HUES6 (cell line): ENCODE measurements around the gene SRRM1.

Experiments used
- H3K27ac ChIP-seq: 2 replicates; pipeline ENCODE4 v1.7.0; 2013; ENCODE audit warnings: low read depth, mild to moderate bottlenecking, low read length, inconsistent platforms
- H3K27me3 ChIP-seq: 2 replicates; pipeline ENCODE4 v1.6.1; 2013; ENCODE audit warnings: low read length; ENCODE audit not compliant: control insufficient read depth, insufficient read depth
- H3K36me3 ChIP-seq: 2 replicates; pipeline ENCODE4 v1.6.1; 2013; ENCODE audit warnings: low read length; ENCODE audit not compliant: control insufficient read depth, insufficient read depth
- H3K4me1 ChIP-seq: 2 replicates; pipeline ENCODE4 v1.6.1; 2013; ENCODE audit warnings: low read length; ENCODE audit not compliant: control insufficient read depth, insufficient read depth
- H3K4me3 ChIP-seq: 2 replicates; pipeline ENCODE4 v1.5.1; 2013; ENCODE audit warnings: low read depth, low read length
- H3K9ac ChIP-seq: one replicate; pipeline ENCODE4 v1.6.1; 2013; ENCODE audit warnings: mild to moderate bottlenecking, low read length
- H3K9me3 ChIP-seq: 2 replicates; pipeline ENCODE4 v1.6.1; 2013; ENCODE audit warnings: low read depth, low read length; ENCODE audit not compliant: control insufficient read depth, insufficient read depth

The SRRM1 gene

GRCh38 chr1:24621121-24621520 lies 22.0 kb upstream of the SRRM1 start:
- no peak overlapping the region for H3K27ac ChIP-seq
- no peaks in the 10 kb centered on the region for H3K27me3 ChIP-seq
- H3K9me3 ChIP-seq, result no peaks in the 10 kb centered on the region
- H3K9ac ChIP-seq, result no peak overlapping the region
- no peaks in the 10 kb centered on the region for H3K36me3 ChIP-seq
- H3K4me1 ChIP-seq, result no peaks in the 10 kb centered on the region
- H3K4me3 ChIP-seq, result no peak overlapping the region

DNA sequence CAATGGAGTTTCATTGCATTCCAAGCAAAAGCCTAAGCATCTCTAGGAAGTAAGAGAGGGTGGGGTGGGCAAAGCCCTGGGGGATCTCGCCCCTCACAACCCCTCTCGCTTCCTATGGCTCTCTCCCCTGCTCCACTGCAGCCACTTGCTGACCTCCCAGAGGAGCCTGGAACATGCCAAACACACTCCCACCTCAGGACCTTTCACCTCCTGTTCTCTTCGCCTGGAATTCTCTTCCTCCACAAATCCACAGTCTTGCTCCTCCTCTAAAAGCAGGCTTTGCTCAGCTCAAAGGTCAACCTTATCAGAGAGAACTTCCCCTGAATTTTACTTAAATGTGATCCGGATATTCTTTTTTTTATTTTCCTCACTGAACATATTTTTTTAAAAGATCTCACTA lies 20.9 kb upstream of the SRRM1 start:
- Histone ChIP-seq H3K4me1 (no peaks in the 10 kb centered on the region), H3K27me3 (no peaks in the 10 kb centered on the region), H3K9me3 (no peaks in the 10 kb centered on the region), H3K4me3 (no peak overlapping the region), H3K9ac (no peak overlapping the region), H3K36me3 (no peaks in the 10 kb centered on the region), H3K27ac (no peak overlapping the region)

DNA sequence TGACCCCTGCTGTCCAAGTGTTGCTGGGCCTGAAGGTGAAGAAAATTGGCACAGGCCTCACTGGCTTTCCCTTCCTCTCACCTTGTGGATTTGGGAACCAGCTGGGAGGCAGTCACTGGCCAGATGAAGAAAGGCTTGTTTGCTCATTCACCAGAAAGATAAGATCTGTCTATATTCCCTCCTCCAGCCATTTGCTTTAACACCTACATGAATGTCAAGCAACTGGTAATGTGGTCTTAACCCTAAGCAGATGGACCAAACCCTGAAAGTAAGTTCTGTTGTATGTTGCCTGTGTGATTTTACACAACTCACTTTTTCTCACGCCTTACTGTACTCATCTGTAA lies 10.3 kb upstream of the SRRM1 start:
- H3K9ac ChIP-seq, result no peak overlapping the region
- no peak overlapping the region for H3K4me3 ChIP-seq
- H3K9me3 ChIP-seq, result no peaks in the 10 kb centered on the region
- H3K4me1 ChIP-seq, result peaks cover 10% of the 10 kb centered on the region; the same call in 1 of the 2 replicates
- H3K27ac ChIP-seq, result no peak overlapping the region
- no peaks in the 10 kb centered on the region for H3K36me3 ChIP-seq
- no peaks in the 10 kb centered on the region; the same call in 1 of the 2 replicates for H3K27me3 ChIP-seq

GRCh38 chr1:24635195-24635843 lies 7.8 kb upstream of the SRRM1 start:
- Histone ChIP-seq H3K4me1 (peaks cover 10% of the 10 kb centered on the region; the same call in 1 of the 2 replicates), H3K27me3 (no peaks in the 10 kb centered on the region; the same call in 1 of the 2 replicates), H3K9me3 (no peaks in the 10 kb centered on the region), H3K9ac (no peak overlapping the region), H3K4me3 (no peak overlapping the region), H3K36me3 (no peaks in the 10 kb centered on the region), H3K27ac (no peak overlapping the region)

GRCh38 chr1:24636661-24637357 lies 6.3 kb upstream of the SRRM1 start:
- Histone ChIP-seq H3K4me3 (no peak overlapping the region), H3K27me3 (no peaks in the 10 kb centered on the region; the same call in 1 of the 2 replicates), H3K9me3 (no peaks in the 10 kb centered on the region), H3K27ac (no peak overlapping the region), H3K9ac (no peak overlapping the region), H3K4me1 (peaks cover 15% of the 10 kb centered on the region), H3K36me3 (no peaks in the 10 kb centered on the region)

DNA sequence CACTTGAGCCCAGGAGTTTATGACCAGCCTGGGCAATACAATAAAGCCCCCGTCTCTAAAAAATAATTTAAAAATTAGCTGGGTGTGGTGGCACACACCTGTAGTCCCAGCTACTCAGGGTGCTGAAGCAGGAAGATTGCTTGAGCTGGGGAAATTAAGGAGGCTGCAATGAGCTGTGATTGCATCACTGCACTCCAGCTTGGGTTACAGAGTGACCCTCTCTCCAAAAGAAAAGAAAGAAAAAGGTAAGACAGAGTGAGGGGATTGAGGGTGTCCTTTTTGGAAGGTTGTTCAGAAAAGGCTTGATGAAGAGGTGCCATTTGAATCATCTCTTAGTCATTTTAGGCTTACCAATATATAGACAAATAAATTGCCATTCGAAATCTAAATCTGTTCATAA lies 4.0 kb upstream of the SRRM1 start:
- Histone ChIP-seq H3K4me3 (no peak overlapping the region), H3K4me1 (peaks cover 5% of the 10 kb centered on the region), H3K9ac (no peak overlapping the region), H3K9me3 (no peaks in the 10 kb centered on the region), H3K27me3 (no peaks in the 10 kb centered on the region; the same call in 1 of the 2 replicates), H3K36me3 (no peaks in the 10 kb centered on the region; the same call in 1 of the 2 replicates), H3K27ac (no peak overlapping the region)

DNA sequence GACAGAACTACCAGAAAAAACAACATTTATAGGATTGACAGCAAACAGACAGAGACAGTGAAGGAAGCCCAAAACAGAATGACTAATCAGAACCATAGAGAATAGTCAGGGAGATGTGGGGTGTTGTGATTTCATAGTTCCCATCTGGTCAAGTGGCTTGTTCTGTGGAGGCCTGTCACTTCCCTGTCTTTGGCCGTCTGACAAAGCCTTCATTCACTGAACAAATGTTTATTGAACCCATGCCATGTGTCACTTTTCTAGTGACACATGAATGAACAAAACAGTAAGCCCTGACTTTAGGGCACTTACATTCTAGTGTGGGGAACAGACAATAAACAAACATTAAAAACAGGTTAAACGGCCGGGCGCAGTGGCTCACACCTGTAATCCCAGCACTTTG lies 3.2 kb upstream of the SRRM1 start:
- no peaks in the 10 kb centered on the region for H3K9me3 ChIP-seq
- H3K9ac ChIP-seq, result no peak overlapping the region
- H3K4me3 ChIP-seq, result no peak overlapping the region
- H3K27me3 ChIP-seq, result no peaks in the 10 kb centered on the region; the same call in 1 of the 2 replicates
- H3K27ac ChIP-seq, result no peak overlapping the region
- peaks cover 10% of the 10 kb centered on the region for H3K4me1 ChIP-seq
- peaks cover under 1% of the 10 kb centered on the region for H3K36me3 ChIP-seq

DNA sequence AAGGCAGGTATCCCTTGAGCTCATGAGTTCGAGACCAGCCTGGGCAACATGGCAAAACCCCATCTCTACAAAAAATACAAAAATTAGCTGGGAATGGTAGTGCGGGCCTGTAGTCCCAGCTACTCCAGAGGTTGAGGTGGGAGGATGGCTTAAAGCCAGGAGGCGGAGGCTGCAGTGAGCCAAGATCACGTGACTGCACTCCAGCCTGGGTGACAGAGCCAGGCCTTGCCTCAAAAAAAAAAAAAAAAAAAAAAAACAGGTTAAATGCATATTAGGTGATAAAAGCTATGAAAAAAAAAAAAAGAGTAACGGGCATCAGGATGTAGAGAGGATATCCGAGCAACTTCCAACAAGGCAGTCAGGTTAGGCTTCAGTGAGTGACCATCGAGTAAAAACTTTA lies 2.8 kb upstream of the SRRM1 start:
- Histone ChIP-seq H3K4me3 (no peak overlapping the region), H3K27ac (no peak overlapping the region), H3K4me1 (peaks cover 13% of the 10 kb centered on the region), H3K9ac (no peak overlapping the region), H3K27me3 (no peaks in the 10 kb centered on the region; the same call in 1 of the 2 replicates), H3K9me3 (no peaks in the 10 kb centered on the region), H3K36me3 (peaks cover 5% of the 10 kb centered on the region)

- Histone ChIP-seq H3K4me1 (peaks cover 13% of the 10 kb centered on the region), H3K9me3 (no peaks in the 10 kb centered on the region), H3K4me3 (peak overlapping the region; percentile 99), H3K36me3 (peaks cover 19% of the 10 kb centered on the region), H3K27me3 (no peaks in the 10 kb centered on the region; the same call in 1 of the 2 replicates), H3K27ac (peak overlapping the region; percentile 7; the same call in 1 of the 2 replicates), H3K9ac (peak overlapping the region; percentile 61)
Observed at GRCh38 chr1:24641646-24642151, 1.4 kb upstream of the SRRM1 start.

DNA sequence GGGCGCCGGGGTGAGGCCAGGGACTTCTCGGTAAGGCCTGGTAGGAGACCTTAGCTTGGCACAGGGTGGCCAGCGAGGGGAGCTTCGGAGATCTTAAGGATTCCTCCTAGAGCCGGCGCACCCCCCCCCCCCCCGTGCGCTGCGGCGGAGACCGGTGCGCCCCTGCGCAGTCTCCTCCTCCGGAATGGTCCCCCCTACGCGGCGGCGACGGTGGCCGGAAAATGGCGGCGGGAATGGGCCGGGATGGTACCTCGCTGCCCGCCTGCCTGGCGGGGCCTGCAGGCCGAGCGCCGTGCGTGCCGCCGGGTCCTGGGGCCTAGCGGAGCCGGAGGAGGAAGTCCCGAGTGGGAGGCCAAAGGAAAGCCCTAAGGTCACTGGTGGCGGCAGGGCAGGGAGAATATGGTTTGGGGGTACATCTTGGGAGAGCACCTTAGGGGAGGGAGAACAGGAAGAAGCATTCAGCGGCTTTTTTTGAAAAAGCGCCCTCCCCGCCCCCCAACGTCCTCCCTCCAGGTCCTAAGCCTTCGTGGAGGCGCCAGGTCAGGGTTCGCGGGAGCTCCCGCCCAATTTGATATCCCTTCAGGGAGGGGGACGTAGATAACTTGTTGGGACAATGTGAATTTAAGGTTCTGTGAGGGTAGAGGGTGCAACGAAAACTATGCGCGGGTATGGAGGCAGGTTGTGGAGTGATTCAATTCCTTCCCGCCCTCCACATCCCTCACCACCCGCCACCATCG lies 429 bp downstream of the SRRM1 start:
- Histone ChIP-seq H3K4me1 (peaks cover 13% of the 10 kb centered on the region), H3K36me3 (peaks cover 37% of the 10 kb centered on the region), H3K9ac (peak overlapping the region; percentile 98), H3K27me3 (no peaks in the 10 kb centered on the region), H3K9me3 (no peaks in the 10 kb centered on the region), H3K4me3 (peak overlapping the region; percentile 99), H3K27ac (peak overlapping the region; percentile 94)

GRCh38 chr1:24644100-24644384 lies 940 bp downstream of the SRRM1 start:
- Histone ChIP-seq H3K4me1 (peaks cover 13% of the 10 kb centered on the region), H3K36me3 (peaks cover 42% of the 10 kb centered on the region), H3K27ac (peak overlapping the region; percentile 94), H3K4me3 (peak overlapping the region; percentile 99), H3K27me3 (no peaks in the 10 kb centered on the region), H3K9ac (peak overlapping the region; percentile 98), H3K9me3 (no peaks in the 10 kb centered on the region)
